Loucy (cell line): Measurements from ENCODE around the gene NPDC1.

ENCODE experiments used
- H2AFZ ChIP-seq: fragments of 200-600 bp; sonication (generic); 2 replicates; pipeline ENCODE4 v1.6.0; 2016; ENCODE audit warnings: antibody characterized with exemption, mild to moderate bottlenecking, low read length, moderate library complexity
- H3F3A ChIP-seq: fragments of 200-600 bp; 2 replicates; pipeline ENCODE4 v1.6.0; 2016; ENCODE audit warnings: antibody characterized with exemption, low read depth, mild to moderate bottlenecking
- H3K27me3 ChIP-seq: fragments of 200-600 bp; sonication (generic); 2 replicates; pipeline ENCODE4 v1.6.1; 2014; ENCODE audit warnings: low read length, mild to moderate bottlenecking; ENCODE audit not compliant: insufficient read depth, poor library complexity, severe bottlenecking
- H3K36me3 ChIP-seq: fragments of 200-600 bp; sonication (generic); 2 replicates; pipeline ENCODE4 v1.6.1; 2016; ENCODE audit warnings: low read length; ENCODE audit not compliant: insufficient read depth
- H3K4me1 ChIP-seq: fragments of 200-600 bp; sonication (generic); 2 replicates; pipeline ENCODE4 v1.5.1; 2014; ENCODE audit warnings: low read length, mild to moderate bottlenecking; ENCODE audit not compliant: insufficient read depth, poor library complexity, severe bottlenecking
- H3K4me2 ChIP-seq: fragments of 200-600 bp; sonication (generic); 2 replicates; pipeline ENCODE4 v1.6.0; 2014; ENCODE audit warnings: antibody characterized with exemption, low read length, low read depth, mild to moderate bottlenecking; ENCODE audit not compliant: poor library complexity, severe bottlenecking
- H3K4me3 ChIP-seq: fragments of 200-600 bp; sonication (generic); 2 replicates; pipeline ENCODE4 v1.5.1; 2014; ENCODE audit warnings: low read length, mild to moderate bottlenecking, mixed read lengths; ENCODE audit not compliant: poor library complexity, severe bottlenecking
- H3K79me2 ChIP-seq: fragments of 200-600 bp; sonication (generic); 2 replicates; pipeline ENCODE4 v1.6.1; 2014; ENCODE audit warnings: low read length; ENCODE audit not compliant: insufficient read depth
- H3K9ac ChIP-seq: fragments of 200-600 bp; sonication (generic); 2 replicates; pipeline ENCODE4 v1.6.0; 2014; ENCODE audit warnings: mild to moderate bottlenecking, low read depth, low read length, moderate library complexity; ENCODE audit not compliant: poor library complexity, severe bottlenecking
- H3K9me2 ChIP-seq: fragments of 200-600 bp; sonication (generic); replicated peaks from 2 replicates; pipeline ENCODE4 v1.6.1; 2016; ENCODE audit warnings: low read depth, low read length, mixed read lengths
- H3K9me3 ChIP-seq: fragments of 200-600 bp; sonication (generic); 2 replicates; pipeline ENCODE4 v1.6.1; 2014; ENCODE audit warnings: mild to moderate bottlenecking, antibody characterized with exemption, low read length, low read depth; ENCODE audit not compliant: insufficient read depth
- H4K20me1 ChIP-seq: fragments of 200-600 bp; sonication (generic); 2 replicates; pipeline ENCODE4 v1.6.0; 2014; ENCODE audit warnings: antibody characterized with exemption, low read length, mild to moderate bottlenecking; ENCODE audit not compliant: insufficient read depth, poor library complexity, severe bottlenecking
- EZH2phosphoT487 ChIP-seq: fragments of 200-600 bp; IDR thresholded peaks from 2 replicates; pipeline ENCODE4 v1.6.1; 2018; ENCODE audit warnings: antibody characterized with exemption, mild to moderate bottlenecking, moderate library complexity, borderline replicate concordance
- TF ChIP-seq, protein P1 (sequence below): fragments of 200-600 bp; sonication (generic); conservative IDR thresholded peaks from 2 replicates; pipeline ENCODE4 v1.5.1; 2014; ENCODE audit warnings: mild to moderate bottlenecking, antibody characterized with exemption, low read length

NPDC1 gene

DNA sequence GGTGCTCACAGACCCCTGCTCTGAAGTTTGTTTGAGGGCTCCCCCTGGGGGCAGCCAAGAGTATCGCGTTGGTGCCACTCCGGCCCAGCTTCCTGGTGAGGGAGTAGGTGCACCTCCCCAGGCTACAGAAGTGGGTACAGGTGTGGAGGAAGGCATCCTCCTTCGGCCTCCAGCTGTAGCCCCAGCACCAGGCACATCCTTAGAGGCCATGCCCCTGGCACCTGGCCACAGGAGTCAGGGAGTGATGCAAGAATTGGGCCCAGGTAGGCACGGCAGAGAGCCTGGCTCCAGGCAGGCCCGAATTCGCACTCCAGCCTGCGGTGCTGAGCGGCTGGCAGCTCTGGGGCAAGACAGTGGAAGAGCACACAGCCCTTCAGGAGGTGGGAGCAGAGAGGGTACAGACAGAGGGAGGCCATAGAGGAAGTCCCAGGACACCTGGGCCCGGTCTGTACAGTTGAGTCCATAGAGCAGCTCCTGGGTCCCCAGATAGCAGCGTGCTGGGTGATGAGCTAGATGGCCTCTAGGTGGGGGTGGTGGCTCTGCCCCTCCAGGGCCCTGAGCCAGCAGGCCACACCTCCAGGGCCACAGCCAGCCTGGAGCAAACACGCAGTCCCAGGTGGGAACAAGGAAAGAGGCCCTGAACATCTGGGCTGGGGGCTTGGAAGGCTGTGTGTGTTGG is 22.0 kb upstream of the NPDC1 start:
- Histone ChIP-seq H3F3A (0 out of 2 replicates have a peak, but pooled peaks cover 3% of the 10 kb centered on the region), H2AFZ (no peak overlapping the region), H3K4me2 (peak overlapping the region; percentile 98), H3K4me3 (peak overlapping the region; percentile 87), H3K79me2 (peaks cover 59% of the 10 kb centered on the region), H3K9ac (peak overlapping the region; percentile 73), H3K27me3 (no peaks in the 10 kb centered on the region), H3K36me3 (peaks cover 9% of the 10 kb centered on the region; the same call in 1 of the 2 replicates), H3K4me1 (peaks cover 24% of the 10 kb centered on the region), H3K9me3 (no peaks in the 10 kb centered on the region), H3K9me2 (no peaks in the 10 kb centered on the region), H4K20me1 (peaks cover 36% of the 10 kb centered on the region)
- TF ChIP-seq EZH2phosphoT487, result no peak
- TF ChIP-seq, protein P1, sequence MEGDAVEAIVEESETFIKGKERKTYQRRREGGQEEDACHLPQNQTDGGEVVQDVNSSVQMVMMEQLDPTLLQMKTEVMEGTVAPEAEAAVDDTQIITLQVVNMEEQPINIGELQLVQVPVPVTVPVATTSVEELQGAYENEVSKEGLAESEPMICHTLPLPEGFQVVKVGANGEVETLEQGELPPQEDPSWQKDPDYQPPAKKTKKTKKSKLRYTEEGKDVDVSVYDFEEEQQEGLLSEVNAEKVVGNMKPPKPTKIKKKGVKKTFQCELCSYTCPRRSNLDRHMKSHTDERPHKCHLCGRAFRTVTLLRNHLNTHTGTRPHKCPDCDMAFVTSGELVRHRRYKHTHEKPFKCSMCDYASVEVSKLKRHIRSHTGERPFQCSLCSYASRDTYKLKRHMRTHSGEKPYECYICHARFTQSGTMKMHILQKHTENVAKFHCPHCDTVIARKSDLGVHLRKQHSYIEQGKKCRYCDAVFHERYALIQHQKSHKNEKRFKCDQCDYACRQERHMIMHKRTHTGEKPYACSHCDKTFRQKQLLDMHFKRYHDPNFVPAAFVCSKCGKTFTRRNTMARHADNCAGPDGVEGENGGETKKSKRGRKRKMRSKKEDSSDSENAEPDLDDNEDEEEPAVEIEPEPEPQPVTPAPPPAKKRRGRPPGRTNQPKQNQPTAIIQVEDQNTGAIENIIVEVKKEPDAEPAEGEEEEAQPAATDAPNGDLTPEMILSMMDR, result peak; percentile 61

DNA sequence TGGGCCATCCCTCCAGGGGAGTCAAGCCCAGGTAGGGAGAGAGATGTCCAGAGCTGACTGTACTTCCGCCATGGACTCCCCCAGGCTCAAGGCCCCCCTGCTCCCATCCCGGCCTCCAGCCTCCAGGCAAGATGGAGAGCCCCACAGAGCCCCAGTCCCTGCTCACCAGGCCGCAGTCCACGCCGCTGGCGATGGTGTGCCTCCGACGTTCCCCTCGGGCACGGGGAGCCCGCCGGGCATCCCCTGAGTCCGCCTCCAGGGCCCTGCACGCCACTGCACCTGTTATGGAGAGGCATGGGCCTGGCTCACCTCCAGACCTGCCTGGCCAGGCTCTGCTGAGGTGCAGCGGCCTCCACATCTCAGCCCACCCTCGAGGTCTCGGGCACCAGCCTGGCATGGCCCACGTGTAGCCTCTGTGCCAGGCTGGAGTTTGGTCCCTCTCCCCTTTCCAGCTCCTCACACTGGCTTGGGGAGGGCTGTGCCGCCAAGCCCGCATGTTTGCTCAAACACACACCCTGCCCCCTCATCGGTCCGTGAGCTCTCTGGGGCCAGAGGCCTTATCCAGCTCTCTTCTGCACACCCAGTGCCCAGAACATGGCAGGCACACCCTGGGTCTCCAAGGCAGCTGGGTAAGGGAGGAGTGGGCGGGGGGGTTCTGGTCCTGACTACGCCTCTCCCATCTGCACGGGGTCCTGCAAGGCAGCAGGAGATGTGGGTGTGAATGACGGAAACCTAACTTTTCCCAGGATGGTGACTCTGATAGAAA is 20.3 kb upstream of the NPDC1 start:
- Histone ChIP-seq H2AFZ (no peak overlapping the region), H3K27me3 (no peaks in the 10 kb centered on the region), H3K4me3 (no peak overlapping the region), H3K4me1 (peaks cover 21% of the 10 kb centered on the region), H3K9me2 (no peaks in the 10 kb centered on the region), H3K9me3 (no peaks in the 10 kb centered on the region), H3K36me3 (peaks cover 9% of the 10 kb centered on the region; the same call in 1 of the 2 replicates), H3K4me2 (no peak overlapping the region), H3K9ac (no peak overlapping the region), H3K79me2 (peaks cover 55% of the 10 kb centered on the region), H4K20me1 (peaks cover 36% of the 10 kb centered on the region), H3F3A (0 out of 2 replicates have a peak, but pooled peaks cover 3% of the 10 kb centered on the region)
- no peak for TF ChIP-seq EZH2phosphoT487
- TF ChIP-seq, protein P1, result no peak

DNA sequence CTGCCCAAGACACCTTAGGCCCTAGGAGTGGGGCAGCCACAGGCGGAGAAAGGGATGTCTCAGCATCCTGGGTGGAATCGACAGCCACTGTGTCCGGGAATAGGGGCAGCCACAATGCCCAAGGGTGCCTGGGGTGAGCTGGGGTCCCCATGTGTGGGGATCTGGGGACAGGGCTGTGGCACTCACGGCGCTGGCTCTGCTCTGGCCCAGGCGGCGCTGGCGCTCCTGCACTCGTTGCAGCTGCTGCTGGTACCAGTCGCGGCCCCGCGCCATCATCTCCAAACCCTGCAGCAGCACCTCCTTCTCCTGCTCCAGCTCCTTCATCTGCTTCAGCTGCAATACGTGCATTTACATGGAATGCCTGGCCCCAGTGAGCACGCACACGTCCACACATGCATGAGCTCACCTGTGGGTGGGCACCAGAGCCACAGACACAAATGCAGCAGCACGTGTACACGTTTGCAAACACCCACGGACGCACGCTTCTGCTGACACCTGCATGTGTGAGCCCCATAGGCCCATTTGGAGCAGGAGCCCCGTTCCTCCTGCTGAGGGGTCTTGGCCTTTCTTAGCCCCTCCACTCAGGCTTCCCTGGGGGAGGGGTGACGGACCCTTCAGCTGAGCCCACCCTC is 19.5 kb upstream of the NPDC1 start:
- peaks cover 36% of the 10 kb centered on the region for H4K20me1 ChIP-seq
- H3K36me3 ChIP-seq, result peaks cover 9% of the 10 kb centered on the region; the same call in 1 of the 2 replicates
- TF ChIP-seq, protein P1, result no peak
- no peak for TF ChIP-seq EZH2phosphoT487
- peaks cover 3% of the 10 kb centered on the region; the same call in 1 of the 2 replicates for H3F3A ChIP-seq
- H3K27me3 ChIP-seq, result no peaks in the 10 kb centered on the region
- H2AFZ ChIP-seq, result no peak overlapping the region
- no peaks in the 10 kb centered on the region for H3K9me2 ChIP-seq
- H3K79me2 ChIP-seq, result peaks cover 49% of the 10 kb centered on the region
- no peak overlapping the region for H3K4me2 ChIP-seq
- H3K4me3 ChIP-seq, result no peak overlapping the region
- peaks cover 14% of the 10 kb centered on the region for H3K4me1 ChIP-seq
- H3K9ac ChIP-seq, result no peak overlapping the region
- no peaks in the 10 kb centered on the region for H3K9me3 ChIP-seq
